H9 (cell line): ENCODE results near the gene NYAP2. TPM values are rescaled to one million over a fixed set of nuclear protein-coding genes. Genes with fewer than 3 reads are reported as not detected.

Experiments
- DNase-seq: peaks from one replicate; pipeline ENCODE4 v3.0.0-alpha.2; 2017
- H2AFZ ChIP-seq: one replicate; pipeline ENCODE4 v1.6.1; 2013; ENCODE audit warnings: mild to moderate bottlenecking, low read length, control low read depth, moderate library complexity
- H2AK5ac ChIP-seq: 2 replicates; pipeline ENCODE4 v1.6.1; 2013; ENCODE audit warnings: low read length, control low read depth, mixed read lengths; ENCODE audit not compliant: insufficient read length
- H2BK120ac ChIP-seq: one replicate; pipeline ENCODE4 v1.6.1; 2013; ENCODE audit warnings: low read depth, mild to moderate bottlenecking, low read length, control low read depth, inconsistent platforms; ENCODE audit not compliant: poor library complexity, severe bottlenecking
- H2BK12ac ChIP-seq: 2 replicates; pipeline ENCODE4 v1.6.1; 2013; ENCODE audit warnings: low read length, control low read depth, mixed read lengths, low read depth; ENCODE audit not compliant: insufficient read length
- H2BK15ac ChIP-seq: 2 replicates; pipeline ENCODE4 v1.6.1; 2013; ENCODE audit warnings: low read depth, low read length, control low read depth
- H2BK20ac ChIP-seq: one replicate; pipeline ENCODE4 v1.6.1; 2013; ENCODE audit warnings: low read depth, mild to moderate bottlenecking, low read length, control low read depth, inconsistent platforms; ENCODE audit not compliant: poor library complexity, severe bottlenecking
- H2BK5ac ChIP-seq: 2 replicates; pipeline ENCODE4 v1.6.1; 2013; ENCODE audit warnings: low read length, control low read depth, mixed read lengths; ENCODE audit not compliant: insufficient read length
- H3K14ac ChIP-seq: 2 replicates; pipeline ENCODE4 v1.6.1; 2013; ENCODE audit warnings: low read length, control low read depth; ENCODE audit not compliant: insufficient read depth
- H3K18ac ChIP-seq: 2 replicates; pipeline ENCODE4 v1.6.1; 2013; ENCODE audit warnings: low read depth, mild to moderate bottlenecking, mixed read lengths, low read length, control low read depth; ENCODE audit not compliant: insufficient read length
- H3K23ac ChIP-seq: 2 replicates; pipeline ENCODE4 v1.6.1; 2013; ENCODE audit warnings: low read length, control low read depth, mixed read lengths, low read depth; ENCODE audit not compliant: insufficient read length
- H3K23me2 ChIP-seq: 2 replicates; pipeline ENCODE4 v1.6.1; 2013; ENCODE audit warnings: low read depth, mild to moderate bottlenecking, mixed read lengths, low read length, control low read depth; ENCODE audit not compliant: insufficient read length, poor library complexity, severe bottlenecking
- H3K27ac ChIP-seq: 2 replicates; pipeline ENCODE4 v1.5.1; 2013; ENCODE audit warnings: low read length, control low read depth, mixed read lengths, low read depth; ENCODE audit not compliant: insufficient read length
- H3K27me3 ChIP-seq: 2 replicates; pipeline ENCODE4 v1.6.1; 2013; ENCODE audit warnings: low read length, control low read depth, inconsistent platforms; ENCODE audit not compliant: insufficient read depth
- H3K4ac ChIP-seq: 2 replicates; pipeline ENCODE4 v1.6.1; 2013; ENCODE audit warnings: low read depth, mild to moderate bottlenecking, control low read depth, inconsistent platforms, low read length, moderate library complexity
- H3K4me1 ChIP-seq: 2 replicates; pipeline ENCODE4 v1.6.1; 2013; ENCODE audit warnings: low read length, control low read depth, inconsistent platforms; ENCODE audit not compliant: insufficient read depth
- H3K4me2 ChIP-seq: 2 replicates; pipeline ENCODE4 v1.6.1; 2013; ENCODE audit warnings: low read length, control low read depth, mixed read lengths; ENCODE audit not compliant: insufficient read length, insufficient read depth
- H3K56ac ChIP-seq: 2 replicates; pipeline ENCODE4 v1.6.1; 2013; ENCODE audit warnings: low read depth, mild to moderate bottlenecking, mixed read lengths, low read length, control low read depth; ENCODE audit not compliant: insufficient read length
- H3K79me1 ChIP-seq: 2 replicates; pipeline ENCODE4 v1.6.1; 2013; ENCODE audit warnings: low read depth, mild to moderate bottlenecking, moderate library complexity, low read length, control low read depth, inconsistent platforms; ENCODE audit not compliant: insufficient read depth, poor library complexity, severe bottlenecking
- H3K79me2 ChIP-seq: 2 replicates; pipeline ENCODE4 v1.6.1; 2013; ENCODE audit warnings: low read length, control low read depth, inconsistent platforms; ENCODE audit not compliant: insufficient read depth
- H3K9ac ChIP-seq: 2 replicates; pipeline ENCODE4 v1.6.1; 2013; ENCODE audit warnings: low read length, control low read depth, mixed read lengths; ENCODE audit not compliant: insufficient read length; ENCODE audit errors: extremely low read depth
- H3K9me3 ChIP-seq: one replicate; pipeline ENCODE4 v1.6.1; 2013; ENCODE audit warnings: low read depth, low read length, inconsistent platforms; ENCODE audit not compliant: control insufficient read depth
- H3T11ph ChIP-seq: one replicate; pipeline ENCODE4 v1.6.1; 2013; ENCODE audit warnings: mild to moderate bottlenecking, low read length, control low read depth, inconsistent platforms
- H4K20me1 ChIP-seq: one replicate; pipeline ENCODE4 v1.6.1; 2013; ENCODE audit not compliant: control insufficient read depth, insufficient read length, insufficient read depth
- H4K5ac ChIP-seq: 2 replicates; pipeline ENCODE4 v1.6.1; 2013; ENCODE audit warnings: low read depth, mild to moderate bottlenecking, mixed read lengths, low read length, control low read depth; ENCODE audit not compliant: insufficient read length
- H4K8ac ChIP-seq: replicated peaks from 2 replicates; pipeline ENCODE4 v1.6.1; 2013; ENCODE audit warnings: low read length, control low read depth, mixed read lengths, low read depth; ENCODE audit not compliant: insufficient read length
- H4K91ac ChIP-seq: 2 replicates; pipeline ENCODE4 v1.6.1; 2013; ENCODE audit warnings: low read depth, mild to moderate bottlenecking, moderate library complexity, mixed read lengths, low read length, control low read depth; ENCODE audit not compliant: insufficient read length
- H3K27ac Mint-ChIP-seq, 3 experiments: 2 replicates in 2 of 3; 3 replicates in 1 of 3; pipeline ENCODE4 v1.8.0; 2020 to 2021; ENCODE audit warnings: mixed read lengths in 3 of 3, mild to moderate bottlenecking in 1 of 3, moderate library complexity in 1 of 3
- H3K27me3 Mint-ChIP-seq: 2 replicates; pipeline ENCODE4 v1.8.0; 2021; ENCODE audit warnings: low read depth, mild to moderate bottlenecking, moderate library complexity, mixed read lengths
- H3K36me3 Mint-ChIP-seq, 3 experiments: 2 replicates in 2 of 3; 3 replicates in 1 of 3; pipeline ENCODE4 v1.8.0; 2020 to 2021; ENCODE audit warnings: low read depth in 3 of 3, mixed read lengths in 3 of 3; ENCODE audit not compliant: insufficient read depth in 1 of 3
- H3K4me1 Mint-ChIP-seq, 2 experiments: 2 replicates each; pipeline ENCODE4 v1.8.0; 2020; ENCODE audit warnings: mixed read lengths in 2 of 2
- H3K4me3 Mint-ChIP-seq, 2 experiments: 2 replicates in 1 of 2; 3 replicates in 1 of 2; pipeline ENCODE4 v1.8.0; 2020 to 2021; ENCODE audit warnings: mild to moderate bottlenecking in 2 of 2, mixed read lengths in 2 of 2, moderate library complexity in 1 of 2
- H3K9me3 Mint-ChIP-seq, 2 experiments: 2 replicates in 1 of 2; 3 replicates in 1 of 2; pipeline ENCODE4 v1.8.0; 2020; ENCODE audit warnings: mild to moderate bottlenecking in 2 of 2, mixed read lengths in 2 of 2, moderate library complexity in 1 of 2
- WGBS: extraction: QIAGEN DNeasy Blood & Tissue Kit; methylation state at CpG from one replicate; pipeline ENCODE4 v1.1.7; 2013; ENCODE audit warnings: missing lambda C conversion rate, low lambda C conversion rate, mixed read lengths; ENCODE audit not compliant: insufficient read length; ENCODE audit errors: extremely low coverage; 5-methylcytosine and 5-hydroxymethylcytosine counted together
- total RNA-seq: library from RNA; stranded (reverse); gene quantifications from 2 replicates; pipeline ENCODE4 v1.2.1, GENCODE V29; 2021
- TF ChIP-seq, protein P1 (sequence below): fragments of 200-600 bp; sonication (generic); conservative IDR thresholded peaks from 3 replicates; pipeline ENCODE4 v1.8.0; 2021; ENCODE audit warnings: antibody characterized with exemption, mild to moderate bottlenecking

NYAP2 gene
- total RNA-seq, 1 experiment from 2014 or later, result not detected

DNA sequence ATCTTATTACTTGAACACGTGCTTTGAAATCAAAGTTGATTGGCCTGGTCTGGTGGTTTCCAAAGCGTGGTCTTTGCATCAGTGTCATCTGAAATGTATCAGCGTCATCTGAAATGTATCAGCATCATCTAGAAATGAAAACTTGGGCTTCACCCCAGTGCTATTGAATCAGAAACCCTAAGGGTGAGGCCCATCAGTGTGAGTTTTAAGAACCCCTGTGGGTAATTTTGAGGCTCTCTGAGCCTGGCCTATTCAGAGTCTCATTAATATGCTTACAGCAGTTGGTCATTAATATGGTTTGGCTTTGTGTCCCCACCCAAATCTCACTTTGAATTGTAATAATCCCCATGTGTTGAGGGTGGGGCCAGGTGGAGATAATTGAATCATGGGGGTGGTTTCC lies 85.2 kb downstream of the NYAP2 start:
- H3K4me1 Mint-ChIP-seq, result no peaks in the 10 kb centered on the region
- H3K9me3 ChIP-seq, result no peaks in the 10 kb centered on the region
- no peaks in the 10 kb centered on the region for H3K27me3 ChIP-seq
- no peak overlapping the region for H3K18ac ChIP-seq
- no peak for DNase-seq
- no peak overlapping the region for H4K91ac ChIP-seq
- no peaks in the 10 kb centered on the region for H3K79me2 ChIP-seq
- no peak overlapping the region for H3K56ac ChIP-seq
- no peaks in the 10 kb centered on the region for H3K9me3 Mint-ChIP-seq
- no peak overlapping the region for H3K14ac ChIP-seq
- no peak overlapping the region for H2BK15ac ChIP-seq
- no peak overlapping the region for H4K5ac ChIP-seq
- no peak overlapping the region for H3K4ac ChIP-seq
- H3K4me1 ChIP-seq, result no peaks in the 10 kb centered on the region
- no CpG with 5 or more reads among the region's 3 CpGs for WGBS
- no peak overlapping the region for H2BK120ac ChIP-seq
- H2BK12ac ChIP-seq, result no peak overlapping the region
- H3K79me1 ChIP-seq, result no peaks in the 10 kb centered on the region
- TF ChIP-seq, protein P1, sequence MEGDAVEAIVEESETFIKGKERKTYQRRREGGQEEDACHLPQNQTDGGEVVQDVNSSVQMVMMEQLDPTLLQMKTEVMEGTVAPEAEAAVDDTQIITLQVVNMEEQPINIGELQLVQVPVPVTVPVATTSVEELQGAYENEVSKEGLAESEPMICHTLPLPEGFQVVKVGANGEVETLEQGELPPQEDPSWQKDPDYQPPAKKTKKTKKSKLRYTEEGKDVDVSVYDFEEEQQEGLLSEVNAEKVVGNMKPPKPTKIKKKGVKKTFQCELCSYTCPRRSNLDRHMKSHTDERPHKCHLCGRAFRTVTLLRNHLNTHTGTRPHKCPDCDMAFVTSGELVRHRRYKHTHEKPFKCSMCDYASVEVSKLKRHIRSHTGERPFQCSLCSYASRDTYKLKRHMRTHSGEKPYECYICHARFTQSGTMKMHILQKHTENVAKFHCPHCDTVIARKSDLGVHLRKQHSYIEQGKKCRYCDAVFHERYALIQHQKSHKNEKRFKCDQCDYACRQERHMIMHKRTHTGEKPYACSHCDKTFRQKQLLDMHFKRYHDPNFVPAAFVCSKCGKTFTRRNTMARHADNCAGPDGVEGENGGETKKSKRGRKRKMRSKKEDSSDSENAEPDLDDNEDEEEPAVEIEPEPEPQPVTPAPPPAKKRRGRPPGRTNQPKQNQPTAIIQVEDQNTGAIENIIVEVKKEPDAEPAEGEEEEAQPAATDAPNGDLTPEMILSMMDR, result no peak
- H3K27ac Mint-ChIP-seq, result no peak overlapping the region
- no peak overlapping the region for H2BK5ac ChIP-seq
- H3K4me3 Mint-ChIP-seq, result no peak overlapping the region
- no peak overlapping the region for H3K23ac ChIP-seq
- no peak overlapping the region for H3K4me2 ChIP-seq
- no peak overlapping the region for H2BK20ac ChIP-seq
- H4K20me1 ChIP-seq, result no peaks in the 10 kb centered on the region
- H3K36me3 Mint-ChIP-seq, result no peaks in the 10 kb centered on the region
- no peak overlapping the region for H2AFZ ChIP-seq
- H2AK5ac ChIP-seq, result no peak overlapping the region
- H3T11ph ChIP-seq, result no peak overlapping the region
- no peak overlapping the region for H3K27ac ChIP-seq
- H4K8ac ChIP-seq, result no peak overlapping the region
- H3K23me2 ChIP-seq, result no peaks in the 10 kb centered on the region
- no peaks in the 10 kb centered on the region for H3K27me3 Mint-ChIP-seq
- H3K9ac ChIP-seq, result no peak overlapping the region
